Neuron (in vitro differentiated cells): Measurements from ENCODE around the gene CBX8.

Source experiments
- H2AFZ ChIP-seq: one replicate; pipeline ENCODE4 v1.6.1; 2013; ENCODE audit warnings: low read depth, mild to moderate bottlenecking, inconsistent platforms, low read length, moderate library complexity
- H3K27me3 ChIP-seq: one replicate; pipeline ENCODE4 v1.6.1; 2013; ENCODE audit warnings: low read length; ENCODE audit not compliant: insufficient read depth
- H3K36me3 ChIP-seq: one replicate; pipeline ENCODE4 v1.6.1; 2013; ENCODE audit warnings: low read length; ENCODE audit not compliant: insufficient read depth
- H3K4me1 ChIP-seq: one replicate; pipeline ENCODE4 v1.6.1; 2013; ENCODE audit warnings: low read length; ENCODE audit not compliant: insufficient read depth
- H3K4me3 ChIP-seq: 2 replicates; pipeline ENCODE4 v1.5.1; 2013; ENCODE audit warnings: mild to moderate bottlenecking, low read length, moderate library complexity
- H3K9me3 ChIP-seq: one replicate; pipeline ENCODE4 v1.6.1; 2013; ENCODE audit warnings: low read length

Gene CBX8

GRCh38 chr17:79796763-79797491 lies at the start of gene CBX8:
CBX8 (minus strand) TSS chr17:79797077; CDS start chr17:79796998, 79 bp downstream.
- peaks cover 75% of the 10 kb centered on the region for H3K4me1 ChIP-seq
- H3K9me3 ChIP-seq: no peaks in the 10 kb centered on the region
- no peak within 1 kb of the TSS for H2AFZ ChIP-seq
- H3K36me3 ChIP-seq: peaks cover 17% of the 10 kb centered on the region
- peaks cover 39% of the 10 kb centered on the region for H3K27me3 ChIP-seq
- peak within 1 kb of the TSS; percentile 57 for H3K4me3 ChIP-seq

GRCh38 chr17:79845601-79845949 lies 48.7 kb upstream of the CBX8 start:
- Histone ChIP-seq H3K27me3 (peaks cover 44% of the 10 kb centered on the region), H2AFZ (no peak overlapping the region), H3K4me1 (peaks cover 23% of the 10 kb centered on the region), H3K4me3 (no peak overlapping the region), H3K36me3 (no peaks in the 10 kb centered on the region), H3K9me3 (no peaks in the 10 kb centered on the region)

GRCh38 chr17:79844869-79845600 lies 48.2 kb upstream of the CBX8 start:
- peaks cover 25% of the 10 kb centered on the region for H3K4me1 ChIP-seq
- no peaks in the 10 kb centered on the region for H3K9me3 ChIP-seq
- peaks cover 49% of the 10 kb centered on the region for H3K27me3 ChIP-seq
- H3K36me3 ChIP-seq: no peaks in the 10 kb centered on the region
- peak overlapping the region; percentile 30 for H2AFZ ChIP-seq
- no peak overlapping the region for H3K4me3 ChIP-seq

GRCh38 chr17:79843816-79844800 lies 47.2 kb upstream of the CBX8 start:
- peaks cover 20% of the 10 kb centered on the region for H3K4me1 ChIP-seq
- peak overlapping the region; percentile 51 for H3K4me3 ChIP-seq
- H2AFZ ChIP-seq: peak overlapping the region; percentile 89
- H3K36me3 ChIP-seq: no peaks in the 10 kb centered on the region
- no peaks in the 10 kb centered on the region for H3K9me3 ChIP-seq
- peaks cover 51% of the 10 kb centered on the region for H3K27me3 ChIP-seq

GRCh38 chr17:79843474-79843815 lies 46.6 kb upstream of the CBX8 start:
- Histone ChIP-seq H3K9me3 (no peaks in the 10 kb centered on the region), H3K36me3 (no peaks in the 10 kb centered on the region), H3K4me3 (peak overlapping the region; percentile 51), H3K4me1 (peaks cover 20% of the 10 kb centered on the region), H2AFZ (peak overlapping the region; percentile 89), H3K27me3 (peaks cover 51% of the 10 kb centered on the region)

GRCh38 chr17:79842656-79843473 lies 46.0 kb upstream of the CBX8 start:
- Histone ChIP-seq H3K4me3 (no peak overlapping the region), H3K4me1 (peaks cover 21% of the 10 kb centered on the region), H3K9me3 (no peaks in the 10 kb centered on the region), H3K27me3 (peaks cover 49% of the 10 kb centered on the region), H2AFZ (peak overlapping the region; percentile 89), H3K36me3 (no peaks in the 10 kb centered on the region)

- Histone ChIP-seq H3K4me1 (peaks cover 28% of the 10 kb centered on the region), H3K4me3 (no peak overlapping the region), H3K27me3 (peaks cover 46% of the 10 kb centered on the region), H3K9me3 (no peaks in the 10 kb centered on the region), H2AFZ (no peak overlapping the region), H3K36me3 (no peaks in the 10 kb centered on the region)
These were observed 45.3 kb upstream of the CBX8 start for GRCh38 chr17:79842136-79842655.

- Histone ChIP-seq H3K9me3 (no peaks in the 10 kb centered on the region), H2AFZ (no peak overlapping the region), H3K4me3 (no peak overlapping the region), H3K27me3 (peaks cover 46% of the 10 kb centered on the region), H3K36me3 (peaks cover 1% of the 10 kb centered on the region), H3K4me1 (peaks cover 34% of the 10 kb centered on the region)
These were observed 44.7 kb upstream of the CBX8 start for GRCh38 chr17:79841369-79842135.

GRCh38 chr17:79840989-79841286 lies 44.1 kb upstream of the CBX8 start:
- Histone ChIP-seq H3K4me1 (peaks cover 40% of the 10 kb centered on the region), H3K27me3 (peaks cover 44% of the 10 kb centered on the region), H2AFZ (no peak overlapping the region), H3K4me3 (no peak overlapping the region), H3K9me3 (no peaks in the 10 kb centered on the region), H3K36me3 (peaks cover 8% of the 10 kb centered on the region)

GRCh38 chr17:79840269-79840988 lies 43.6 kb upstream of the CBX8 start:
- peak overlapping the region; percentile 21 for H2AFZ ChIP-seq
- peaks cover 40% of the 10 kb centered on the region for H3K4me1 ChIP-seq
- H3K9me3 ChIP-seq: no peaks in the 10 kb centered on the region
- H3K27me3 ChIP-seq: peaks cover 42% of the 10 kb centered on the region
- peak overlapping the region; percentile 41 for H3K4me3 ChIP-seq
- H3K36me3 ChIP-seq: peaks cover 12% of the 10 kb centered on the region
